BLaER1 treated with 17β-estradiol and CSF1 and Interleukin-3, amounts not matched to agents 10 nM and 100 nM (cell line): ENCODE data around the gene MRC2.

Source experiments
- H3K27ac ChIP-seq, 11 experiments: shearing (Covaris generic); formaldehyde crosslinking; 2 replicates each; pipeline ENCODE4 v1.8.1; 2022
- H3K27me3 ChIP-seq, 11 experiments: shearing (Covaris generic); formaldehyde crosslinking; 2 replicates each; pipeline ENCODE4 v1.8.1; 2022
- H3K36me3 ChIP-seq, 11 experiments: shearing (Covaris generic); formaldehyde crosslinking; 2 replicates each; pipeline ENCODE4 v1.8.1; 2022
- H3K4me1 ChIP-seq, 10 experiments: shearing (Covaris generic); formaldehyde crosslinking; 2 replicates each; pipeline ENCODE4 v1.8.1; 2022
- H3K4me2 ChIP-seq, 11 experiments: shearing (Covaris generic); formaldehyde crosslinking; 2 replicates each; pipeline ENCODE4 v1.8.1; 2022
- H3K4me3 ChIP-seq, 10 experiments: shearing (Covaris generic); formaldehyde crosslinking; 2 replicates each; pipeline ENCODE4 v1.8.1; 2022
- H3K9ac ChIP-seq, 11 experiments: shearing (Covaris generic); formaldehyde crosslinking; 2 replicates each; pipeline ENCODE4 v1.8.1; 2022
- H3K9me3 ChIP-seq, 11 experiments: shearing (Covaris generic); formaldehyde crosslinking; replicated peaks in 1 of 11; 2 replicates each; pipeline ENCODE4 v1.8.1; 2022
- H4K20me1 ChIP-seq, 11 experiments: shearing (Covaris generic); formaldehyde crosslinking; 2 replicates each; pipeline ENCODE4 v1.8.1; 2022
- Cebpa-rat ChIP-seq, 11 experiments: shearing (Covaris generic); IDR thresholded peaks; 2 replicates each; pipeline ENCODE4 v1.8.1; 2022

The MRC2 gene

DNA sequence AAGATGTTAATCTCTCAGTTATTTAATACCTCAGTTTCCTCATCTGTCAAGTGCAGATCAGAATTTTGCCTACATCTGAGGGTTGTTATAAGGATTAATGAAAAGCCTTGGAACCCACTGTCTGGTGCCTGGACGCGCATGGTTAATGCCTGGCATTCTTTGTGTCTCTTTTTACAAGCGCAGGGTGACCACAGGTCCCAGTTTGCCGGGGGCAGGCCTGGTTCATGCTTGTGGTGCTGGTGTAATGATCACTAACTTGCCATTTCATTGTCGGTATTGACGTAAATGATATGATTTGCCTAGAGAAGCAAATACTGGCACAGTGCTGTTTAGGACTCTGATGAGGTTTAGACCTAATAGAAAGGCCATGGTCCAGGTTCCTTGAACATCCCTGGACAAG lies 23.1 kb downstream of the MRC2 start:
- H3K4me1 ChIP-seq, result peaks cover 46 to 78% (median 61%) of the 10 kb centered on the region in 10 experiments
- H3K9ac ChIP-seq, result no peak overlapping the region
- TF ChIP-seq Cebpa-rat (IDR thresholded peaks at IDR 0.05), result no peak
- H3K4me3 ChIP-seq, result no peak overlapping the region
- no peaks in the 10 kb centered on the region for H3K27me3 ChIP-seq
- peak overlapping the region in 7 of 11 experiments; percentile 2 to 100 (median 97); a peak in 12 of 22 replicates for H3K4me2 ChIP-seq
- peak overlapping the region in 7 of 11 experiments; percentile 3 to 98 (median 24); a peak in 7 of 22 replicates for H3K27ac ChIP-seq
- H3K9me3 ChIP-seq, result no peaks in the 10 kb centered on the region
- H4K20me1 ChIP-seq, result peaks cover 0 to 80% (median 5%) of the 10 kb centered on the region in 11 experiments; a peak in 11 of 22 replicates
- H3K36me3 ChIP-seq, result peaks cover 0 to 54% (median 15%) of the 10 kb centered on the region in 11 experiments; a peak in 13 of 22 replicates

DNA sequence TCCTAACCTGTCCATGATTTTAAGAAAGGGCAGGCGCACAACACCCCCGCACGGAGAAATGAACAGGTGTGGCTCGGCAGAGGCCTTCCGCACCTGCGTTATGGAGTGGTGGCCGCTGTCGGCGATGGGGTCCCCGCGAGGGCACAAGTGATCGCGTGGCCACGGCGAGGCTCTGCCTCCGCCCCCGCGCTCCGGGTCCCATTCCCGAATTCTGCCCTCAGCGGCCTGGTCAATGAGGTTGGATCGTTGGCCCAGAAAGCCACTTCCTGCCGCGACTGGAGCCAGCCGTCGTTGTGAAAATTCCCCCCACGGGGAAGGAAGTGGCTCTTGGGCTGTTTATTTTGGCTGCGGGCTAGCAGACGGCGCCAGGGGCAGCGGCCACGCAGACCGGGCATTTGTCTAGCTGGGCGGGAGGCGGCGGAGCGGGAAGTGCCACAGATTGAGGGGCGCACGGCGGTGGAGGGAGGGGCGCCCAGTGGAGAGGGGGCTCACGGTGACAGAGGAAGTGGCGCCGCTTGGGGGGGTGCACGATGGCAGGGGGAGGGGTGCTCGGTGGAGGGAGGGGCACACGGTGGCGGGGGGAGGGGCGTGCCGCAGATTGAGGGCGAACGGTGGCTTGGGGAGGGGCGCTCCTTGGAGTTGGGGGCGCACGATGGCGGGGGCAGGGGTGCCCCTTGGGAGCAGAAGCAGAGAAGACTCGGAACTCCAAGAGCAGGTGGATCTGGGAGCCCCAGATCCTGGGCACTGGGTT lies 25.0 kb downstream of the MRC2 start:
- Histone ChIP-seq H3K4me2 (peak overlapping the region; percentile 87 to 100 (median 99)), H3K4me3 (peak overlapping the region; percentile 53 to 73 (median 62)), H3K36me3 (peaks cover 0 to 58% (median 15%) of the 10 kb centered on the region in 11 experiments; a peak in 13 of 22 replicates), H3K27ac (peak overlapping the region; percentile 33 to 99 (median 95)), H3K27me3 (no peaks in the 10 kb centered on the region), H4K20me1 (peaks cover 0 to 83% (median 0%) of the 10 kb centered on the region in 11 experiments; a peak in 10 of 22 replicates), H3K4me1 (peaks cover 46 to 86% (median 61%) of the 10 kb centered on the region in 10 experiments), H3K9me3 (no peaks in the 10 kb centered on the region), H3K9ac (peak overlapping the region; percentile 64 to 96 (median 90))
- no peak for TF ChIP-seq Cebpa-rat (IDR thresholded peaks at IDR 0.05)

DNA sequence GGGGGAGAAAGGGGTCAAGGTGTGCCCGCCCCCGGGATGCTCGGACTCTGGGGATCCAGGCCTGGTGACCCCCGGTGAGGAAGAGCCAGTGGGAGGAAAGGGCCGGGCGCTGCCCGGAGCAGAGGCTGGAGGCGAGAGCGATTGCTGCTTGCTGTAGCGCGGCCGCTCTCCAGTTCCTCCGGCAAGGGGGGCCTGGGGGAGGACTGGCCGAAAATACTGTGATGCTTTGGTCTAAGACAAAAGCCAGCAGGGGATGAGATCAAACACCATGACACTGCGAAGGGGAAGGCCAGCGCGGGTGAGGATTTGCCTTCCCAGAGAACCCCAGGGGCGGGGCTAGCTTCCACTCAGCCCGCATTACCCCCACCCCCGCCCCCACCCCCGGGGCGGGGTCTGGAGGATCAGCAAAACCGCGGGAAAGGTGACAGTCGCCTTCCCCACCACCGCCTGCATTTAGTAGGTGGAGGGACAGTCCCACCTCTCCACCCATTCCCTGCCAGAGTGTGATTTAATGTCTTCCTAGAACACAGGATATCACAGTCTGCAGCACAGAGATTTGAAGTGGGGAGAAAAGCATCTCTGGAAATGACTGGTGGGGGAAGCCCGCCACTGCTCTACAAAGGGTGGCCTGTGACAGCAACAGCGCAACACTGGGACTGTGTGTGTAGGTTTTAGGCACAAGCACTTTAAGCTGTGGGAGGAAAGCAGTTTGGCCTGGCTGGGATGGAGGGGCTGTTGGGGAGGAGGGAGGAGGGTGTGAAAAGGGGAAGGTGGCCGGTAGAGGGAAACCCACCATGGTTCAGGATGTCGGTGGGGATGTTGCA lies 25.7 kb downstream of the MRC2 start:
- Histone ChIP-seq H3K4me3 (peak overlapping the region; percentile 53 to 73 (median 62)), H3K36me3 (peaks cover 4 to 58% (median 21%) of the 10 kb centered on the region in 11 experiments; a peak in 19 of 22 replicates), H4K20me1 (peaks cover 0 to 83% (median 0%) of the 10 kb centered on the region in 11 experiments; a peak in 10 of 22 replicates), H3K4me1 (peaks cover 45 to 78% (median 55%) of the 10 kb centered on the region in 10 experiments), H3K9me3 (peaks cover 0 to 5% (median 0%) of the 10 kb centered on the region in 11 experiments; a peak in 6 of 22 replicates), H3K9ac (peak overlapping the region; percentile 64 to 96 (median 90)), H3K4me2 (peak overlapping the region; percentile 87 to 100 (median 99)), H3K27ac (peak overlapping the region; percentile 33 to 99 (median 95); a peak in 21 of 22 replicates), H3K27me3 (no peaks in the 10 kb centered on the region)
- no peak for TF ChIP-seq Cebpa-rat (IDR thresholded peaks at IDR 0.05)

DNA sequence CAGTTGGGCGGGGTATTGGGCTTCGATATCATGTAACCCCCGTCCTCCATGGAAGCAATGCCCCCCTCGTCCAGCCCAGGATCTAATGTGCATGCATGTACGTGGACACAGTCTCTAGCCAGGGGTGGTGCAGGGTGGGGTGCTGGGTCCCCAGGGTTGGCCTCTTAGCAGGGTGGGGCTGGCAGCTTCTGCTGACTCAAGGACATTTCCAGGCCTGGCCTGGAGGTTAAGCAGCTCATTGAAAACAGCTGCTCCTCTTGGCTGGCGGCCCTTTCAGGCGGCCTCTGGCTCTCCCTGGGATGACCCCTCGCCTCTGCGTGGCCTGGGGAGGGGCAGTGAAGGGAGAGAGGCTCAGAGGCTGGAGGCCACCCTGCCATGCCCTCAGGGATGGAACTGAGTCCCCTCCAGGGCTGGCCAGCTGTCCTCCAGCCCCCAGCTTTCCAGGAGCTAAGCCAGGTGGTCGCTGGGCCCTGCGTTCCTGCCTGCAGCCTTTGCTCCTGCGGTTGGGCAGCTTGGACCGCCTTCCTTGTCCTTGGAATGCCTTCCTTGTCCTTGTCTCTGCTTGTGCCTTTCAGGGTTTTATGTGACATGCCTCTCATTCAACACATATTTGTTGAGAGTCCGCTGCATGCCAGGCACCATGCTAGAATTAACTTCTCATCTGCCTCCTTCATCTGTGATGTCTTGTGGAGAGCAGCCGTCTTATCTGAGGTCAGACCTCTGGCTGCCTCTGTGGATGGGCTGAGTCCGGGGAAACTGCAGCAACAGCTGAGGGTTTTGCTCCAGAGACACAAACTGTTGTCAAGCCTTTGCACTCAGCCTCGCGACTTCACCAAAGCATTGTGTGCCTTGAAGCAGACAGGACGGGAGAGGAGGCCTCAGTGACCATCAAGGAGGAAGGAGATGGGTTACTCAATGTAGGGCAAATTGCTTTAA lies 26.6 kb downstream of the MRC2 start:
- peak overlapping the region in 8 of 11 experiments; percentile 87 to 96 (median 91); a peak in 17 of 22 replicates for H3K9ac ChIP-seq

DNA sequence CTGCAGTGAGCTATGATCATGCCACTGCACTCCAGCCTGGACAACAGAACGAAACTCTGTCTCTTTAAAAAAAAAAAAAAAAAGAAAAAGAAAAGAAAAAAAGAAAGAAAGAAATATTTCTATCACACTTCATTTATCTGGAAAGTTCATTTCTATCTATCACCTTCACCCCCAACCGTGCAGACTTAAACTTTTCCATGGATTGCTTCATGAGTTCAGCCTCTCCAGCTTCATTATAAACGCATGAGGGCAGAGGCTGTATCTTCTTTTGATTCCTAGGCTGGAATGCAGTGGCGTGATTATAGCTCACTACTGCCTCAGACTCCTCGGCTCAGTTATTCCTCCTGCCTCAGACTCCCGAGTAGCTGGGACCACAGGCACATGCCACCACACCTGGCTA lies 28.2 kb downstream of the MRC2 start:
- no peak overlapping the region for H3K9ac ChIP-seq
- H3K27ac ChIP-seq, result no peak overlapping the region
- peaks cover 34 to 55% (median 38%) of the 10 kb centered on the region in 10 experiments for H3K4me1 ChIP-seq
- H4K20me1 ChIP-seq, result peaks cover 0 to 69% (median 0%) of the 10 kb centered on the region in 11 experiments; a peak in 10 of 22 replicates
- H3K4me2 ChIP-seq, result no peak overlapping the region
- H3K36me3 ChIP-seq, result peaks cover 28 to 61% (median 39%) of the 10 kb centered on the region in 11 experiments
- H3K9me3 ChIP-seq, result peaks cover 19 to 30% (median 24%) of the 10 kb centered on the region in 11 experiments
- H3K27me3 ChIP-seq, result no peaks in the 10 kb centered on the region
- no peak overlapping the region for H3K4me3 ChIP-seq
- TF ChIP-seq Cebpa-rat (IDR thresholded peaks at IDR 0.05), result no peak

More for the DNA sequence above, 26.6 kb downstream of the MRC2 start:
- Histone ChIP-seq H3K4me3 (peak overlapping the region in 5 of 10 experiments; percentile 3 to 73 (median 60); a peak in 7 of 20 replicates), H3K9me3 (peaks cover 3 to 14% (median 8%) of the 10 kb centered on the region in 11 experiments; a peak in 20 of 22 replicates), H3K36me3 (peaks cover 13 to 59% (median 30%) of the 10 kb centered on the region in 11 experiments; a peak in 20 of 22 replicates), H3K27me3 (no peaks in the 10 kb centered on the region), H4K20me1 (peaks cover 0 to 76% (median 0%) of the 10 kb centered on the region in 11 experiments; a peak in 10 of 22 replicates), H3K4me1 (peaks cover 37 to 69% (median 47%) of the 10 kb centered on the region in 10 experiments), H3K27ac (peak overlapping the region in 9 of 11 experiments; percentile 93 to 99 (median 96); a peak in 17 of 22 replicates), H3K4me2 (peak overlapping the region; percentile 87 to 100 (median 99))
- no peak for TF ChIP-seq Cebpa-rat (IDR thresholded peaks at IDR 0.05)

DNA sequence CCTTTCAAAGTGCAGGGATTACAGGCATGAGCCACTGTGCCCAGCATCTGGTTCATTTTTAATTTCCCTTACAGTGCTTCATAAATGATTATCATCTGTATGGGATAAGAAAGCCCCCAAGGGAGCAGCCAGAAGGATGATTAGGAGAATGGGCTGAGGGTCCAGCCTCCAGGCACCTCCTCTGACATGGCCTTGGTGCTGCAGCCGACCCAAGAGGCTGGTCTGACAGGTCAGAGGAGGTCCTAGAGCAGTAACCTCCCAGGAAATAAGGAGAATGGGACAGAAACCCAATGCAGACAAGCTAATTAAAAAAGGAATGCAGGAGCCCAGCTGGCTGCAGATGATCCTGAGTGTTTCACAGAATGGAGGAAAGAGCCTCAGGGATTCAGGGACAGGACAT lies 29.0 kb downstream of the MRC2 start:
- H3K27me3 ChIP-seq, result no peaks in the 10 kb centered on the region
- H3K4me1 ChIP-seq, result peaks cover 26 to 49% (median 31%) of the 10 kb centered on the region in 10 experiments
- no peak overlapping the region for H3K4me2 ChIP-seq
- H3K36me3 ChIP-seq, result peaks cover 31 to 67% (median 45%) of the 10 kb centered on the region in 11 experiments
- peaks cover 0 to 61% (median 0%) of the 10 kb centered on the region in 11 experiments; a peak in 10 of 22 replicates for H4K20me1 ChIP-seq
- no peak for TF ChIP-seq Cebpa-rat (IDR thresholded peaks at IDR 0.05)
- peaks cover 25 to 36% (median 31%) of the 10 kb centered on the region in 11 experiments for H3K9me3 ChIP-seq
- H3K27ac ChIP-seq, result peak overlapping the region in 1 of 11 experiments; percentile 29; a peak in 1 of 22 replicates
- H3K4me3 ChIP-seq, result no peak overlapping the region
- H3K9ac ChIP-seq, result no peak overlapping the region

DNA sequence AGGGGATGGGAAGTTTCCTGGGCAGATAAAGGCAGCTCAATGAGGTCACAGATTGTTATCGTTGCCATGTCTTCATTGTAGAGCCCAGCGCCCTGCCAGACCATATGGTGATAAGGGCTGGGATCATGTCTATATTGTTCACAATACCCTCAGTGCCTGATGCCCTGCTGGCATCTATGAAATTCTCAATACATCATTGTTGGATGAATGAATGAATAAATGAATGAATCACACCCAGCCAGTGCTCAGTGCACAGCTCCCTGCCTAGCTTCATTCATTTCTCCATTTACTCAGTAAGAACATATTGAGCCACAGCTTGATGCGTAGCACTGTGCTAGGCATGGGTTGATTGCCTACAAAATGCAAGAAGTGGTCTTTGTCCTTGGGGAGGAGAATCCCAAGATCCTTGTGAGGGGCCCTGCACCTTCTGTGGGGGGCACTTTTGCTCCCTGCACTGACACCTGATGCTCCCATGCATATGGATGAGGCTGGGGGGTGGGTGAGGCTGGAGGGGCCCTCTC lies 29.7 kb downstream of the MRC2 start:
- peaks cover 25 to 36% (median 31%) of the 10 kb centered on the region in 11 experiments for H3K9me3 ChIP-seq
- TF ChIP-seq Cebpa-rat (IDR thresholded peaks at IDR 0.05), result no peak
- no peaks in the 10 kb centered on the region for H3K27me3 ChIP-seq
- H3K4me1 ChIP-seq, result peaks cover 18 to 49% (median 25%) of the 10 kb centered on the region in 10 experiments
- H3K4me3 ChIP-seq, result no peak overlapping the region
- H3K4me2 ChIP-seq, result no peak overlapping the region
- no peak overlapping the region for H3K9ac ChIP-seq
- H3K36me3 ChIP-seq, result peaks cover 31 to 73% (median 45%) of the 10 kb centered on the region in 11 experiments
- no peak overlapping the region for H3K27ac ChIP-seq
- peaks cover 0 to 61% (median 0%) of the 10 kb centered on the region in 11 experiments; a peak in 10 of 22 replicates for H4K20me1 ChIP-seq
